GM18502 (cell line): Measurements from ENCODE around the gene GCNT2.
"Not testable (repeated sequence)": the region's sequence is repeated elsewhere in the genome, so short reads cannot be mapped to it uniquely, and the experiment has no call there.

Experiments
- ATAC-seq: cut with Tn5 transposase; IDR thresholded peaks from one replicate; pipeline ENCODE4 v1.9.1; 2021; ENCODE audit warnings: mild to moderate bottlenecking; ENCODE audit not compliant: unreplicated experiment, poor library complexity

GCNT2 gene

GRCh38 chr6:10599046-10599445, 77.9 kb downstream of the GCNT2 start:
- ATAC-seq, result no peak

GRCh38 chr6:10600681-10601080, 79.5 kb downstream of the GCNT2 start:
- not testable (repeated sequence) for ATAC-seq

- no peak for ATAC-seq
Measured at GRCh38 chr6:10603219-10603618, 82.1 kb downstream of the GCNT2 start.

- no peak for ATAC-seq
Measured at GRCh38 chr6:10609038-10609437, 87.9 kb downstream of the GCNT2 start.

- no peak for ATAC-seq
Measured at GRCh38 chr6:10610289-10610688, 89.1 kb downstream of the GCNT2 start.

- ATAC-seq, result no peak
Measured at GRCh38 chr6:10612161-10612560, 91.0 kb downstream of the GCNT2 start.

GRCh38 chr6:10613077-10613476, 91.9 kb downstream of the GCNT2 start:
- no peak for ATAC-seq

- no peak for ATAC-seq
Measured at GRCh38 chr6:10613723-10614122, 92.6 kb downstream of the GCNT2 start.

GRCh38 chr6:10615675-10616074, 94.5 kb downstream of the GCNT2 start:
- no peak for ATAC-seq

GRCh38 chr6:10616266-10616665, 95.1 kb downstream of the GCNT2 start:
- ATAC-seq, result not testable (repeated sequence)

- no peak for ATAC-seq
Measured at GRCh38 chr6:10617008-10617696, 96.0 kb downstream of the GCNT2 start.

- no peak for ATAC-seq
Measured at GRCh38 chr6:10618409-10618808, 97.3 kb downstream of the GCNT2 start.

- ATAC-seq, result no peak
Measured at GRCh38 chr6:10621213-10621612, 100.1 kb downstream of the GCNT2 start.

- no peak for ATAC-seq
Measured at GRCh38 chr6:10621847-10622246, 100.7 kb downstream of the GCNT2 start.

GRCh38 chr6:10624836-10625235, 103.7 kb downstream of the GCNT2 start:
- no peak for ATAC-seq

GRCh38 chr6:10626154-10626741, 105.1 kb downstream of the GCNT2 start:
- ATAC-seq, result peak; percentile 84

GRCh38 chr6:10627800-10628199, 106.6 kb downstream of the GCNT2 start:
- ATAC-seq, result no peak

GRCh38 chr6:10630178-10630577, 109.0 kb downstream of the GCNT2 start:
- no peak for ATAC-seq

- ATAC-seq, result peak; percentile 99
Measured at GRCh38 chr6:10633216-10633615, 112.1 kb downstream of the GCNT2 start.

- no peak for ATAC-seq
Measured at GRCh38 chr6:10640412-10640811, 119.3 kb downstream of the GCNT2 start.

GRCh38 chr6:10641528-10641927, 120.4 kb downstream of the GCNT2 start:
- no peak for ATAC-seq

GRCh38 chr6:10643201-10643651, 122.1 kb downstream of the GCNT2 start:
- ATAC-seq, result peak; percentile 94
